IMR-90 (cell line): ENCODE data around the gene SCAF11.

Experiments
- BHLHE40 ChIP-seq: fragments of 150-350 bp; IDR thresholded peaks from 2 replicates; pipeline ENCODE4 v1.6.1; 2016; ENCODE audit warnings: mild to moderate bottlenecking, low read depth, low read length
- CEBPB ChIP-seq: IDR thresholded peaks from 2 replicates; pipeline ENCODE4 v1.6.1; 2012; ENCODE audit warnings: low read depth, low read length, improper control_type of control experiment
- CHD1 ChIP-seq: IDR thresholded peaks from 2 replicates; pipeline ENCODE4 v1.6.1; 2012; ENCODE audit warnings: low read depth, low read length, improper control_type of control experiment
- FOS ChIP-seq: fragments of 150-350 bp; IDR thresholded peaks from 2 replicates; pipeline ENCODE4 v1.6.1; 2016; ENCODE audit warnings: low read depth, low read length
- MAFK ChIP-seq: IDR thresholded peaks from 2 replicates; pipeline ENCODE4 v1.6.1; 2012; ENCODE audit warnings: low read depth, low read length, improper control_type of control experiment
- MAZ ChIP-seq: IDR thresholded peaks from 2 replicates; pipeline ENCODE4 v1.6.1; 2012; ENCODE audit warnings: low read depth, mild to moderate bottlenecking, low read length, improper control_type of control experiment, moderate library complexity, borderline replicate concordance
- MXI1 ChIP-seq: IDR thresholded peaks from 2 replicates; pipeline ENCODE4 v1.6.1; 2012; ENCODE audit warnings: low read depth, mild to moderate bottlenecking, low read length, moderate library complexity, borderline replicate concordance
- POLR2A ChIP-seq: IDR thresholded peaks from 2 replicates; pipeline ENCODE4 v1.6.1; 2012; ENCODE audit warnings: mild to moderate bottlenecking, low read depth, low read length
- RAD21 ChIP-seq: IDR thresholded peaks from 2 replicates; pipeline ENCODE4 v1.6.1; 2012; ENCODE audit warnings: low read length, improper control_type of control experiment
- RCOR1 ChIP-seq: IDR thresholded peaks from 2 replicates; pipeline ENCODE4 v1.6.1; 2012; ENCODE audit warnings: mild to moderate bottlenecking, low read length, improper control_type of control experiment; ENCODE audit not compliant: insufficient replicate concordance
- RFX5 ChIP-seq: IDR thresholded peaks from 2 replicates; pipeline ENCODE4 v1.8.0; 2012; ENCODE audit warnings: low read depth, mild to moderate bottlenecking, low read length, moderate library complexity
- SMC3 ChIP-seq: fragments of 150-350 bp; IDR thresholded peaks from 2 replicates; pipeline ENCODE4 v1.6.1; 2016; ENCODE audit warnings: low read depth, mild to moderate bottlenecking, antibody characterized with exemption, low read length, moderate library complexity
- USF2 ChIP-seq: fragments of 150-350 bp; IDR thresholded peaks from 2 replicates; pipeline ENCODE4 v1.6.1; 2017; ENCODE audit warnings: mild to moderate bottlenecking, antibody characterized with exemption, low read length, low read depth
- TF ChIP-seq, protein P1 (sequence below): conservative IDR thresholded peaks from 2 replicates; pipeline ENCODE4 v1.5.1; 2012; ENCODE audit warnings: mild to moderate bottlenecking, low read depth, low read length, improper control_type of control experiment

DNA sequence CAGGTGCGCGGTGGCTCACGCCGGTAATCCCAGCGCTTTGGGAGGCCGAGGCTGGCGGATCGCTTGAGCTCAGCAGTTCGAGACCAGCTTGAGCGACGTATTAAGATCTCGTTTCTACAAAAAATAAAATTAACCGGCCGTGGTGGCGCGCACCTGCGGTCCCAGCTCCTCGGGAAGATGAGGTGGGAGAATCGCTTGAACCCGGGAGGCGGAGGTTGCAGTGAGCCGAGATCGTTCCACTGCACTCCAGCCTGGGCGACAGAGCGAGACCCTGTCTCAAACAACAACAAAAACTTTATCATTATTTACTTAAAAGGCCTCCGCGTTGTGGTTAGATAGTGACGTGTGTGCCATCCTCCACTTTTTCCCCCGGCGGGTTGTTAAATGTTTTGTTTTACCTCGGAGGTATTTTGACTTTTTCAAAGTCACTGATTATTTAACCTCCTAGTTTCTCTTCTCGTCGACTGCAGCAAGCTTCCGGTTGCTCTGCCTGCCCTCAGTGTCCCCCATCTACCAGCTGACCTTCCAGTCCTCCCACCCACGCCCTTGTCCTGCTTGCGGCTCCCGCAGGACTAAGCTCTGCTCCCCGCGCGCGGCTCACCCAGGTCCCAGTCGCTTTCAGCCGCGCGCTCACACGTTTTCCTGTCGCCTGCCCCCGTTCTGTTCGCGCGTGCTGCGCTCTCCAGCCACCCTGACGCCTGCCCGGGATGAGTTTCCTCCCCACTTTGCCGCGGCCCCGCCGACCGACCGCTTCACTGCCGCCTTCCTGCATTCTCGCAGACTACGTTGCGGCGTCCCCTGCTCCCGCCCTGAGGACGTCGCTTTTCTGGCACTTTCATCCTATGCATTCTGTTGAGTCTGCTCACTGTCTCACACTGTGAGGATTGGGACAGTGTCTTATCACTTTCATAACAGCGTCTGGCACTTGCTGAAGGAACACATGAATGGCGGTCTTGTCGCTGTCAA lies 1.2 kb upstream of the SCAF11 start:
- TF ChIP-seq RCOR1 (no peak), SMC3 (no peak), CEBPB (no peak), RAD21 (no peak), POLR2A (0 out of 2 replicates have a peak, but pooled peaks have one; percentile 30), BHLHE40 (peak; percentile 91), FOS (no peak), MAZ (no peak), CHD1 (no peak), USF2 (peak; percentile 8; the same call in 1 of the 2 replicates), RFX5 (no peak), MAFK (no peak), MXI1 (peak; percentile 71)
- TF ChIP-seq, protein P1, sequence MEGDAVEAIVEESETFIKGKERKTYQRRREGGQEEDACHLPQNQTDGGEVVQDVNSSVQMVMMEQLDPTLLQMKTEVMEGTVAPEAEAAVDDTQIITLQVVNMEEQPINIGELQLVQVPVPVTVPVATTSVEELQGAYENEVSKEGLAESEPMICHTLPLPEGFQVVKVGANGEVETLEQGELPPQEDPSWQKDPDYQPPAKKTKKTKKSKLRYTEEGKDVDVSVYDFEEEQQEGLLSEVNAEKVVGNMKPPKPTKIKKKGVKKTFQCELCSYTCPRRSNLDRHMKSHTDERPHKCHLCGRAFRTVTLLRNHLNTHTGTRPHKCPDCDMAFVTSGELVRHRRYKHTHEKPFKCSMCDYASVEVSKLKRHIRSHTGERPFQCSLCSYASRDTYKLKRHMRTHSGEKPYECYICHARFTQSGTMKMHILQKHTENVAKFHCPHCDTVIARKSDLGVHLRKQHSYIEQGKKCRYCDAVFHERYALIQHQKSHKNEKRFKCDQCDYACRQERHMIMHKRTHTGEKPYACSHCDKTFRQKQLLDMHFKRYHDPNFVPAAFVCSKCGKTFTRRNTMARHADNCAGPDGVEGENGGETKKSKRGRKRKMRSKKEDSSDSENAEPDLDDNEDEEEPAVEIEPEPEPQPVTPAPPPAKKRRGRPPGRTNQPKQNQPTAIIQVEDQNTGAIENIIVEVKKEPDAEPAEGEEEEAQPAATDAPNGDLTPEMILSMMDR = no peak
